ENCODE measurements around the gene GMNN.
"Not testable (repeated sequence)": the region's sequence is repeated elsewhere in the genome, so short reads cannot be mapped to it uniquely, and the experiment has no call there.

- TF ChIP-seq CTCF, POLR2A (IDR thresholded peaks at IDR 0.05): not testable (repeated sequence)
Measured at GRCh38 chr6:24764833-24765828, 9.6 kb upstream of the GMNN start.

All from uterus (tissue), 2 donors.